ENCODE data around the gene POTEC.
"Not testable (repeated sequence)": the region's sequence is repeated elsewhere in the genome, so short reads cannot be mapped to it uniquely, and the experiment has no call there.

Gene POTEC

DNA sequence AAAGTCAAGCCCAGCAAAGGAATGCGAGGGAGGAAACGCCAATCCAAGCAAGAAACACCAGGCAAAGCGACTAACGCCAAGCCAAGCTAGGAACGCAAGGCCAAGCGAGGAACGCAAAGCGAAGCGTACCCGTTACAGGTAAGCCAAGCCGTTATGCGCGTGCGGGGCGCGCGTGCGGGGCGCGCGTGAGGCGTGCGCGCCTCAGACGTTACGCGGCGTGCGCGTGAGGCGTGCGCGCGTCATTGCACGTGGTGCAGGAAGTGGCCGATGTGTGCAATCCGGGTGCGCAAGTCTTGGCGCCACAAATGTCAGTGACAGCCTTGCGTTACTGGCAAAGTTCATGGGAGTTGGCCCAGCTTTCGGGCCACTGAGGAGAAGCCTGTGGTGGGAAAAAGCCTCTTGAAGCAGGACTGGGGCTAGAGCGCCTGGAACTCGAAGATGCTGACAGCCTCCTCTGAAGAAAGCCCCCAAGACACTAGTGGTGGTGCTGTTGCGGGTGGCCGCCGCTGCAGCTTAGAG, at the start of gene POTEC:
POTEC (minus strand) TSS at position 155 of the 519 bp plus-strand sequence. CDS start 454 bp downstream, outside the sequence.
- not testable (repeated sequence) for DNase-seq (ENCODE audit: low spot score)

- no peak for DNase-seq (ENCODE audit: low spot score)
These were observed 34.6 kb upstream of the POTEC start for GRCh38 chr18:14577971-14578370.

DNA sequence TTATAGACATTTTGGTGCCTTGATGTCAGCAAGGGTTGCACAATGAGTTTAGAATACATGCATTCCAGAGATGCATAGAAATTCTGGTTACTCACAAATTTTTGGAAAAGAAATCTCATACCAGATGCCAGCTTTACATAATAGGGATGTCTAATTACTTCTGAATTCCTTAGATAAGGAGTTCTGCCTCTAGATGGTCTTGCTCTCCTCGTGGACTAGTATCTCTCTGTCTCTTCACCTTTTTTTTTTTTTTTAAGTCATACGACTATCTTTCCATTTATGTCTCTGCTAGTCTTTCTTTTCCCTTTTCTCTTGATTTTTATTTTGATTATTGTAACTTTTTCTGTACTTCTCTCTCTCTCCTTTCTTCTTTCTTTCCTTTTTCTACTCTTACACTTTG, 16.1 kb upstream of the POTEC start:
- not testable (repeated sequence) for DNase-seq (ENCODE audit: low spot score)

- DNase-seq (ENCODE audit: low spot score), result not testable (repeated sequence)
These were observed 11.7 kb downstream of the POTEC start for GRCh38 chr18:14531659-14532058.

- not testable (repeated sequence) for DNase-seq (ENCODE audit: low spot score)
These were observed 32.7 kb downstream of the POTEC start for GRCh38 chr18:14510707-14511106.

DNA sequence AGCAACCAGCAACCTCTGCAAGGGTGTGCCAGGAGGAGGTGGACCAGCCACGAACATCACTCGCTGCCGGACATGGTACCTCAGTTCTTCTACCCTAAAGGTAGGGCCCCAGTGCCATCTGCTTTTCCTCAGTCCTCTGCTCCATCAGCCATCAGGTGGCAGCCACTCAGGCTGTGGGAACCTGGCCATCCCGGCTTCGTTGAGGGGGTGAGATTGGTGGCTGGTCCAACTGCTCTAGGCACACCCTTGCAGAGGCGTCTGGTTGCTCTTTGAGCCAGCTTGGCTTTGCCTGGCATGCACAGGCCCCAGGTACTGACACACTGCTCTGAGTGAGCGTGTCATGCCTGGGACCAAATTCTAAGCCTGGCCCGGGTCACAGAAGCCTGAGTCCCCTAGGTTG, 39.7 kb downstream of the POTEC start:
- DNase-seq (ENCODE audit: low spot score), result not testable (repeated sequence)

DNA sequence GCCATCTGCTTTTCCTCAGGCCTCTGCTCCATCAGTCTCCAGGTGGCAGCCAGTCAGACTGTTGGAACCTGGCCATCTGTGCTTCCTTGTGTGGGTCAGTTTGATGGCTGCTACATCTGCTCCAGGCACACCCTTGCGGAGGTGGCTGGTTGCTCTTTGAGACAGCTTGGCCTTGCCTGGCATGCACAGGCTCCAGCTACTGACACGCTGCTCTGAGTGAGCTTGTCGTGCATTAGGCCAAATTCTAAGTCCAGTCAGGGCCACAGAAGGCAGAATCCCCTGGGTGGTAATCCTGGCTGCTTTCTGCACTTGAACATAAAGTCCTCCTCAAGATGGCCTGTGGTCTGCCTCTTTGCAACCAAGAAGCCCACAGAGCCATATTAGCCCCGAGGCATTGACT, 41.5 kb downstream of the POTEC start:
- DNase-seq (ENCODE audit: low spot score), result not testable (repeated sequence)

GRCh38 chr18:14489256-14490014, 54.0 kb downstream of the POTEC start:
- not testable (repeated sequence) for DNase-seq (ENCODE audit: low spot score)

GRCh38 chr18:14488789-14489188, 54.6 kb downstream of the POTEC start:
- not testable (repeated sequence) for DNase-seq (ENCODE audit: low spot score)

- not testable (repeated sequence) for DNase-seq (ENCODE audit: low spot score)
These were observed 56.3 kb downstream of the POTEC start for GRCh38 chr18:14486926-14487580.

DNA sequence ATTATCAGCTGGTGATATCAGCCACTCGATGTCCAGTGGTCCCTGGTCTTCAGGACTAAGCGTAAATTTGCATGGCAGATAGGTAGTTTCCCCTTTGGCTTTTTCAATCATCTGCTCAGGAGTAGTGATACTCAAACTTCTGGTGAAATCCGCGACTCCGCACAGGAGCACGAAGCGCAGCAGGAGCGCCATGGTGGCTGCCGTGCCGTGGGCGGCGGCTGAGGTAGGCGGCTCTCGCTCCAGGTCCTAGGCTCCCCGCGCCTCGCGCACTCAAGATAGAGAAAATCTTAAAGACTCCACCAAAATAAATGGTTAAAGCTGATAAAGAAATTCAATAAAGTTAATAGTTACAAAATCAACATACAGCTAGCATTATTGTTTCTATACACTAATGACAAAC, 64.3 kb downstream of the POTEC start:
- not testable (repeated sequence) for DNase-seq (ENCODE audit: low spot score)

DNA sequence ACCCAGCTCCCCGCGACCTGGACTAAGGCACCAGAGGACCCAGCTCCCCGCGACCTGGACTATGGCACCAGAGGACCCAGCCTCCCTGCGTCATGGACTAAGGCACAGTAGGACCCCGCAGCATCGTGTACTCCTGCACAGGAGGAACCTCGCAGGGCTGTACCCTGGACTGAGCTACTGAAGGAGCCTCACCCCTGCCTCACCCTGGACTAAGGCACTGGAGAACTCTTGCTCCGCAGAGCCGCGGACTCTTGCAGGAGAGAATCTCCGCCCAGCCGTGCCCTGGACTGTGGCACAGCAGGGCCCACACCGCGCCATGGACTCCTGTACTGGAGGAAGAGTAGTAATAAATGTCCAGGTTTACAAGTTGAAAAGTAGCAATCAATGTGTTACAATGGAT, 67.9 kb downstream of the POTEC start:
- not testable (repeated sequence) for DNase-seq (ENCODE audit: low spot score)

GRCh38 chr18:14474752-14475151, 68.6 kb downstream of the POTEC start:
- DNase-seq (ENCODE audit: low spot score), result not testable (repeated sequence)

- not testable (repeated sequence) for DNase-seq (ENCODE audit: low spot score)
These were observed 69.2 kb downstream of the POTEC start for GRCh38 chr18:14474007-14474720.

GRCh38 chr18:14473250-14474006, 70.0 kb downstream of the POTEC start:
- not testable (repeated sequence) for DNase-seq (ENCODE audit: low spot score)

DNA sequence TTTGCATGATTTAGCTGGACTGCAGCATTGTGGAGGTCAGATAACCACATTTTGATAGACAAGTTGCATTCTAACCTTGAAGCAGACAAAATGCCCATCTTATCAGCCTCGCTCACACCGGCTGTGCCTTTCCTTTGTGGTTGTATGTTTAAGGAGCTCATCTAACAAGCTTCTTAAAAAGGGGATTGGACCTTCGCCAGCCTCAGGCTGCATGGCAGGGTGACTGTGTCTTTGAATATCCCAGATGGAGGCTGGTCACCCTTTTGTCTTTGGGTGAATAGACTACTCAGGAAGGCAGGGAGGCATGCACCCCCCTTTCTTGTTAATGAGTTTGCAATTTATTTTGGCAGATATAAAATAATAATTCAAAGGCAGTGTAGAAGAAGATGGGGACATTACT, 72.1 kb downstream of the POTEC start:
- not testable (repeated sequence) for DNase-seq (ENCODE audit: low spot score)

- DNase-seq (ENCODE audit: low spot score), result not testable (repeated sequence)
These were observed 73.0 kb downstream of the POTEC start for GRCh38 chr18:14470446-14470845.

- not testable (repeated sequence) for DNase-seq (ENCODE audit: low spot score)
These were observed 73.4 kb downstream of the POTEC start for GRCh38 chr18:14470046-14470445.

DNA sequence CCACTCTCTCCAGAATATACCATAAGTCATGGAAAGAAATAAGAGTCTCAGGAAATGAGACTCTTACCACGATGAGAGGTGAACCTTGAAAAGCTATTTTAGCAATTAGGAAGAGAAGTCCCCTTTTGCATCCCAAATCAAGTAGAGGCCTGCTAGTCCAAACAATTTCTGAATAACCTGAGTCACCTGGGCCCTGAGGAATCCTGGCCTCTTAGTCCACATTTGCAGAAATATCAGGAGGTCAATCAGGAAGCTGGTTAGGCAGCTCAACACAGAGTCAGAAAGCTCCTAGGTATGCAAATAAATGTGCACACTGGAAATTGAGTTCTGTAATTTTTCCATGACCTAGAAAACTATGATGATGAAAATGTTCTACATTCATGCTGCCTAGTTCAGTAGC, 77.4 kb downstream of the POTEC start:
- not testable (repeated sequence) for DNase-seq (ENCODE audit: low spot score)

Data from Ammon's horn (tissue), 1 donor.